Neural cell (in vitro differentiated cells): ENCODE measurements around the gene NHERF1. TPM values are rescaled to one million over a fixed set of nuclear protein-coding genes. Genes with fewer than 3 reads are reported as not detected.

ENCODE experiments used
- H2AFZ ChIP-seq: fragments of 200-600, 300-800 bp; sonication (generic), shearing (Covaris generic); 2 replicates; pipeline ENCODE4 v1.6.0; 2014; ENCODE audit warnings: low read depth, mild to moderate bottlenecking, antibody characterized with exemption, low read length, moderate library complexity
- H3F3A ChIP-seq: fragments of 200-600 bp; shearing (Covaris generic); 2 replicates; pipeline ENCODE4 v1.6.1; 2016; ENCODE audit warnings: mild to moderate bottlenecking, moderate library complexity, mixed read lengths, antibody characterized with exemption, low read length; ENCODE audit not compliant: insufficient read depth, poor library complexity, severe bottlenecking
- H3K27ac ChIP-seq: fragments of 200-600, 300-800 bp; sonication (generic), shearing (Covaris generic); 2 replicates; pipeline ENCODE4 v1.5.1; 2014; ENCODE audit warnings: mild to moderate bottlenecking, low read length, moderate library complexity
- H3K27me3 ChIP-seq: fragments of 300-800, 200-600 bp; sonication (generic), shearing (Covaris generic); 2 replicates; pipeline ENCODE4 v1.6.0; 2014; ENCODE audit warnings: mild to moderate bottlenecking, low read depth, low read length, moderate library complexity; ENCODE audit not compliant: insufficient read depth
- H3K36me3 ChIP-seq: fragments of 300-800, 200-600 bp; sonication (generic), shearing (Covaris generic); 2 replicates; pipeline ENCODE4 v1.5.1; 2014; ENCODE audit warnings: mild to moderate bottlenecking, antibody characterized with exemption, low read length, moderate library complexity; ENCODE audit not compliant: insufficient read depth
- H3K4me2 ChIP-seq: fragments of 300-800, 200-600 bp; sonication (generic), shearing (Covaris generic); 2 replicates; pipeline ENCODE4 v1.6.0; 2014; ENCODE audit warnings: mild to moderate bottlenecking, low read length
- H3K4me3 ChIP-seq: fragments of 300-800, 200-600 bp; sonication (generic), shearing (Covaris generic); 2 replicates; pipeline ENCODE4 v1.5.1; 2014; ENCODE audit warnings: mild to moderate bottlenecking, low read length, moderate library complexity
- H3K79me2 ChIP-seq: fragments of 200-600 bp; shearing (Covaris generic); replicated peaks from 2 replicates; pipeline ENCODE4 v1.6.0; 2014; ENCODE audit warnings: mild to moderate bottlenecking, low read length, moderate library complexity; ENCODE audit not compliant: insufficient read depth
- H3K9ac ChIP-seq: fragments of 300-800, 200-600 bp; sonication (generic), shearing (Covaris generic); 2 replicates; pipeline ENCODE4 v1.6.1; 2016; ENCODE audit warnings: mild to moderate bottlenecking, low read length, mixed read lengths
- H3K9me2 ChIP-seq: fragments of 200-600 bp; shearing (Covaris generic); 2 replicates; pipeline ENCODE4 v1.6.1; 2016; ENCODE audit warnings: mild to moderate bottlenecking, low read length, mixed read lengths; ENCODE audit not compliant: insufficient read depth
- H3K9me3 ChIP-seq: fragments of 200-600, 300-800 bp; sonication (generic), shearing (Covaris generic); 2 replicates; pipeline ENCODE4 v1.6.1; 2016; ENCODE audit warnings: mild to moderate bottlenecking, mixed run types, low read length, moderate library complexity, mixed read lengths
- H4K20me1 ChIP-seq: fragments of 200-600 bp; shearing (Covaris generic); 2 replicates; pipeline ENCODE4 v1.6.1; 2016; ENCODE audit warnings: mild to moderate bottlenecking, mixed run types; ENCODE audit not compliant: insufficient read depth
- CTCF ChIP-seq: fragments of 450-650 bp; IDR thresholded peaks from 2 replicates; pipeline ENCODE4 v1.5.1; 2014; ENCODE audit warnings: antibody characterized with exemption, mild to moderate bottlenecking, moderate library complexity; ENCODE audit not compliant: poor library complexity, severe bottlenecking
- EP300 ChIP-seq: fragments of 450-650 bp; conservative IDR thresholded peaks from 2 replicates; pipeline ENCODE4 v1.6.1; 2014; ENCODE audit warnings: antibody characterized with exemption, mild to moderate bottlenecking, moderate library complexity; ENCODE audit not compliant: poor library complexity, severe bottlenecking
- EZH2 ChIP-seq: fragments of 200-600, 300-800 bp; shearing (Covaris generic), sonication (generic); IDR thresholded peaks from 2 replicates; pipeline ENCODE4 v1.6.1; 2014; ENCODE audit warnings: antibody characterized with exemption, low read length, borderline replicate concordance, mild to moderate bottlenecking; ENCODE audit not compliant: insufficient read depth, poor library complexity, severe bottlenecking
- MXI1 ChIP-seq: fragments of 450-650 bp; conservative IDR thresholded peaks from 2 replicates; pipeline ENCODE4 v1.6.1; 2014; ENCODE audit warnings: antibody characterized with exemption, mild to moderate bottlenecking; ENCODE audit not compliant: poor library complexity, severe bottlenecking
- POLR2AphosphoS5 ChIP-seq: IDR thresholded peaks from 2 replicates; pipeline ENCODE4 v1.6.1; 2012
- RAD21 ChIP-seq: fragments of 450-650 bp; conservative IDR thresholded peaks from 2 replicates; pipeline ENCODE4 v1.6.1; 2014; ENCODE audit warnings: antibody characterized with exemption, mild to moderate bottlenecking, moderate library complexity
- REST ChIP-seq: IDR thresholded peaks from 2 replicates; pipeline ENCODE4 v1.6.1; 2012; ENCODE audit warnings: borderline replicate concordance
- SMC3 ChIP-seq: fragments of 450-650 bp; conservative IDR thresholded peaks from 2 replicates; pipeline ENCODE4 v1.6.1; 2014; ENCODE audit warnings: antibody characterized with exemption, mild to moderate bottlenecking, moderate library complexity; ENCODE audit not compliant: poor library complexity
- TAF1 ChIP-seq: IDR thresholded peaks from 2 replicates; pipeline ENCODE4 v1.6.1; 2012; ENCODE audit warnings: low read depth
- polyA plus RNA-seq: library from polyadenylated mRNA; depleted of rRNA; stranded (reverse); fragments of >200 nt; gene quantifications from 2 replicates; pipeline ENCODE4 v1.2.3, GENCODE V29; 2014

Gene NHERF1
- polyA plus RNA-seq, 1 donor from 2014 or later = 0.51 TPM

- Histone ChIP-seq H3K4me3 (peak overlapping the region; percentile 91), H2AFZ (peak overlapping the region; percentile 69), H3K27ac (no peak overlapping the region), H3K9me3 (no peaks in the 10 kb centered on the region), H3F3A (no peaks in the 10 kb centered on the region), H4K20me1 (no peaks in the 10 kb centered on the region), H3K9me2 (no peaks in the 10 kb centered on the region), H3K27me3 (no peaks in the 10 kb centered on the region), H3K9ac (peak overlapping the region; percentile 76), H3K4me2 (peak overlapping the region; percentile 28), H3K36me3 (no peaks in the 10 kb centered on the region), H3K79me2 (peaks cover 23% of the 10 kb centered on the region)
- TF ChIP-seq REST = no peak
- TF ChIP-seq RAD21 = no peak
- TF ChIP-seq SMC3 = no peak
- TF ChIP-seq MXI1 = no peak
- no peak for TF ChIP-seq TAF1
- TF ChIP-seq CTCF = no peak
- no peak for TF ChIP-seq POLR2AphosphoS5
- no peak for TF ChIP-seq EP300
- no peak for TF ChIP-seq EZH2
Observed at GRCh38 chr17:74776990-74777389, 28.6 kb downstream of the NHERF1 start.

- no peaks in the 10 kb centered on the region for H3K9me3 ChIP-seq
- no peak overlapping the region for H3K27ac ChIP-seq
- no peaks in the 10 kb centered on the region for H3K9me2 ChIP-seq
- H3K4me3 ChIP-seq = no peak overlapping the region
- no peaks in the 10 kb centered on the region for H3K27me3 ChIP-seq
- H3K36me3 ChIP-seq = no peaks in the 10 kb centered on the region
- TF ChIP-seq MXI1 (no peak), POLR2AphosphoS5 (no peak), CTCF (no peak), EZH2 (no peak), TAF1 (no peak), RAD21 (no peak), REST (no peak), SMC3 (no peak), EP300 (no peak)
- H4K20me1 ChIP-seq = no peaks in the 10 kb centered on the region
- no peaks in the 10 kb centered on the region for H3F3A ChIP-seq
- H3K79me2 ChIP-seq = peaks cover 23% of the 10 kb centered on the region
- no peak overlapping the region for H3K9ac ChIP-seq
- no peak overlapping the region for H3K4me2 ChIP-seq
- no peak overlapping the region for H2AFZ ChIP-seq
Observed at GRCh38 chr17:74777901-74778515, 29.6 kb downstream of the NHERF1 start.
